ENCODE measurements around the gene GLS. TPM values are rescaled to one million over a fixed set of nuclear protein-coding genes. Genes with fewer than 3 reads are reported as not detected.
A peak's percentile ranks its signal among the peaks of the same experiment; 100 is the strongest.

Gene GLS
- total RNA-seq, 2 donors from 2014 or later = 86.0 to 102 TPM

DNA sequence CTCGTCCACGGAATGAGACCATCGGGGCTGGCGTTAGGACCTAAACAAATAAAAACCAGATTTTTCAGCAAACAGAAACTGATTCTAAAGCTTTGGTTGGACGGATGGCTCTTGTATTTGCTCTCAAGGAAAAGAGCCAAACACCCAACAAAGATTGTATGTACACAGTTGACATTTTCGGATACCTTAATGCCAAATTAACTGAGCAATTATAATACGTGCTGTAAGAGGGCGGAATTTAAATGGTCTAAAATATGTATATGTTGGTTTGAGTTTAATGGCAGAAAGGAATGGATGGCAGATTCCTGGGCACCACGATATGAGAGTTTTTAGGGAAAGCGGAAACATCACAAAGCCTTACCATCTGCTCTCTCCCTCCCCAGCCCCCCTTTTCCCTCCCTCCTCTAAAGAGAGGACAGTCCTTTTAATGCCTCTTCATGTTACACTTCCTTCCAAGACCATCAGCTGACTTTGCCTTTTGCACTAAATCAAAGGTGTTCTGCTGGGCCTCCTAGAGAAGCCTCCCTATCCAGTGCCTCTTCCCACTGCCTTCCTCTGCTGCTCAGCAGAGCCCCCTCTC is 100.1 kb downstream of the GLS start:
- H3K27me3 ChIP-seq = no peaks in the 10 kb centered on the region
- ATAC-seq = no peak
- H3K4me3 ChIP-seq = no peak overlapping the region
- no peak for TF ChIP-seq POLR2A (IDR thresholded peaks at IDR 0.05)
- TF ChIP-seq, protein P1, sequence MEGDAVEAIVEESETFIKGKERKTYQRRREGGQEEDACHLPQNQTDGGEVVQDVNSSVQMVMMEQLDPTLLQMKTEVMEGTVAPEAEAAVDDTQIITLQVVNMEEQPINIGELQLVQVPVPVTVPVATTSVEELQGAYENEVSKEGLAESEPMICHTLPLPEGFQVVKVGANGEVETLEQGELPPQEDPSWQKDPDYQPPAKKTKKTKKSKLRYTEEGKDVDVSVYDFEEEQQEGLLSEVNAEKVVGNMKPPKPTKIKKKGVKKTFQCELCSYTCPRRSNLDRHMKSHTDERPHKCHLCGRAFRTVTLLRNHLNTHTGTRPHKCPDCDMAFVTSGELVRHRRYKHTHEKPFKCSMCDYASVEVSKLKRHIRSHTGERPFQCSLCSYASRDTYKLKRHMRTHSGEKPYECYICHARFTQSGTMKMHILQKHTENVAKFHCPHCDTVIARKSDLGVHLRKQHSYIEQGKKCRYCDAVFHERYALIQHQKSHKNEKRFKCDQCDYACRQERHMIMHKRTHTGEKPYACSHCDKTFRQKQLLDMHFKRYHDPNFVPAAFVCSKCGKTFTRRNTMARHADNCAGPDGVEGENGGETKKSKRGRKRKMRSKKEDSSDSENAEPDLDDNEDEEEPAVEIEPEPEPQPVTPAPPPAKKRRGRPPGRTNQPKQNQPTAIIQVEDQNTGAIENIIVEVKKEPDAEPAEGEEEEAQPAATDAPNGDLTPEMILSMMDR (IDR thresholded peaks at IDR 0.05) = no peak
- 67 to 79% methylated on average over 10 of the region's 10 CpGs for WGBS, 2 donors
- no peaks in the 10 kb centered on the region for H3K9me3 ChIP-seq
- H3K4me1 ChIP-seq = peaks cover 5% of the 10 kb centered on the region
- DNase-seq = no peak
- peak overlapping the region in 3 of 4 donors; percentile 5 to 79 (median 62) for H3K27ac ChIP-seq
- intact Hi-C loops (cut with DNase I) = no loop called here
- H3K36me3 ChIP-seq (replicated peaks in 1 of 2; ENCODE audit: insufficient read depth in 1 of 2, low read depth in 2 of 2) = peaks cover 0 to 54% of the 10 kb centered on the region in 2 donors

DNA sequence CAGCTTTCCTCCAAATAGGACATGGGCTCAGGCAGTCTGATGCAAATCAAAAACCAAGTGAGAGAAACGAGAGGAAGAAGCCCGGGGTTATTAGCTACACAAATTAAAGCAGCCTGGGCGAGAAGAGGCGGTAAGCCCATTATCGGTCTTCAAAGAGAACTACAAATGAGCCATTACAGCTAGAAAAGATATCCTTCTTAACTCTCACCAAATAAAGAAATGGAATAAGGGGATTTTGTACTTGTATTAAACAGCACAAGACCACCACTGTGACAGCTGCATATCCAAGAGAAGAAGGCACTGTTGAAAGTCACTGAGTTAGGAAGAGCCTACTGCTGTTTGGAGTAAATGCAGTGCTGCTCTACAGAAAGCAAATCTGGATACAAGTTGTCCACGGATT is 100.7 kb downstream of the GLS start:
- Histone ChIP-seq H3K9me3 (no peaks in the 10 kb centered on the region), H3K27me3 (no peaks in the 10 kb centered on the region), H3K27ac (peak overlapping the region in 2 of 4 donors; percentile 5 to 79), H3K4me3 (no peak overlapping the region), H3K36me3 (replicated peaks in 1 of 2; ENCODE audit: insufficient read depth in 1 of 2, low read depth in 2 of 2) (peaks cover 0 to 54% of the 10 kb centered on the region in 2 donors), H3K4me1 (peaks cover 5% of the 10 kb centered on the region)
- DNase-seq = no peak
- TF ChIP-seq, protein P1 (IDR thresholded peaks at IDR 0.05) = no peak
- no peak for TF ChIP-seq POLR2A (IDR thresholded peaks at IDR 0.05)
- ATAC-seq = no peak
- intact Hi-C loops (cut with DNase I) = no loop called here
- WGBS, 2 donors = 83 to 88% methylated on average over 6 of the region's 6 CpGs

DNA sequence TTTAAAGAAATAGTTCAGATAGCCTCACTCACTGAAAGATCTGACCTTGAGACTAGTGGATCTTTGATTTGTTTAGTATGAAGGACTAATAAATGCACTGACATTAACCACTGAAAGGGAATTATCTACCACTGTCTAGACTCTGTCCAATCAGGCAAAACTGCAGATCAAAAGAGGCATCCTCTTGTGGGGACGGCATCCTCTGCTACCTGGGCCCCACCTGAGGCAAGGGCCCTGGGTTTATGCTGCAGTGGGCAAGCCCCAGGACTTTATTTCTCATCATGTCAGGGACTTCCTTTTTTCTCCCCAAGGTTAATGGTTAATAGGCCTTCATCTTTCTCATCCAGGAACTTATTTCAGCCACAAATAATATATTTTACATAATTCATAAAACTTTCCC is 101.1 kb downstream of the GLS start:
- 95 to 100% methylated on average over 1 of the region's 1 CpG for WGBS, 2 donors
- ATAC-seq = no peak
- TF ChIP-seq POLR2A (IDR thresholded peaks at IDR 0.05) = no peak
- TF ChIP-seq, protein P1 (IDR thresholded peaks at IDR 0.05) = no peak
- no peak for DNase-seq
- Histone ChIP-seq H3K27ac (peak overlapping the region in 1 of 4 donors; percentile 5), H3K9me3 (no peaks in the 10 kb centered on the region), H3K4me3 (no peak overlapping the region), H3K4me1 (peaks cover 5% of the 10 kb centered on the region), H3K36me3 (replicated peaks in 1 of 2; ENCODE audit: insufficient read depth in 1 of 2, low read depth in 2 of 2) (peaks cover 0 to 51% of the 10 kb centered on the region in 2 donors), H3K27me3 (no peaks in the 10 kb centered on the region)
- intact Hi-C loops (cut with DNase I) = no loop called here

DNA sequence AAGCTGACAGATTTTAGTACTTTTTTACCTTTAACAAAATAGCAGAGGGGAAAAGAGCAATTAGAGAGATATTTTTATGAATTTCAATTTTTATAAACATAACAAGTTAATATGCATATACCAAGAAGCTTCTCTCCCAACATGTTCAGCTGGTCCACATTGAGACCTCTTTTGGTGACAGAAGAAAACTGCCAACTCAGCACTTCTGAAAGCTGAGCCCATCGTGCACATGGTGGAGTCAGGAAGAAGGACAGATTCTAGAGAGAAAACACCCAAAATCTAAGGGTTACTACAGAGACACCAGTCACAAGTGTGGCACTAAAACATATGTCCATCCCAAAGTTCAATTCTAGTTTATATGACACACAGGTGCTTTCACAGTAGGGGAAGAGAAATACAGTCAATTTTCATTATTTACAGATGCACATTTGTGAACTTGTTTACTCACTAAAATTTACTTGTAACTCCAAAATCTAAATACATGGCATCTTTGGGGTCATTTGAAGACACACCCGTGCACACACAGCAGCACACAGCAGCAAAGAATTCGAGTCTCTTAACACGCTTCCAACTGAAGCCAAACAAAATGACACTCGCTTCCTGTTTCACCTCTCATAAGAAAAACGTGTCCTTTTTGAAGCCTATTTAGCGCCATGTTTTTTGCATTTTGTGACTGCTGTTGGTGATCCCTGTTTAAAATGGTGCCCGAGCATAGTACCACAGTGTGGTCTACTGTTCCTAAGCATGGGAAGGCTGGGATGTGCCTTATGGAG is 101.8 kb downstream of the GLS start:
- H3K36me3 ChIP-seq (replicated peaks in 1 of 2; ENCODE audit: insufficient read depth in 1 of 2, low read depth in 2 of 2) = peaks cover 0 to 53% of the 10 kb centered on the region in 2 donors
- DNase-seq (no peak), ATAC-seq (no peak)
- no peaks in the 10 kb centered on the region for H3K9me3 ChIP-seq
- intact Hi-C loops (cut with DNase I) = no loop called here
- WGBS, 2 donors = 87 to 92% methylated on average over 8 of the region's 8 CpGs
- no peaks in the 10 kb centered on the region for H3K27me3 ChIP-seq
- H3K27ac ChIP-seq = no peak overlapping the region
- no peak overlapping the region for H3K4me3 ChIP-seq
- H3K4me1 ChIP-seq = peaks cover 5% of the 10 kb centered on the region
- no peak for TF ChIP-seq POLR2A (IDR thresholded peaks at IDR 0.05)
- TF ChIP-seq, protein P1 (IDR thresholded peaks at IDR 0.05) = no peak

Measured in body of pancreas (tissue), 4 donors.